MCF 10A (cell line): ENCODE data around the gene NLRP9. TPM values are rescaled to one million over a fixed set of nuclear protein-coding genes. Genes with fewer than 3 reads are reported as not detected.

Experiments used
- BruUV-seq: library from RNA; stranded (reverse); fragments of 400-500 nt; replicated peaks from 2 replicates; lab custom pipeline; 2021; lab: Mats Ljungman, UMichigan
- CTCF ChIA-PET: fragments of 300-600 bp; sonication (Branson Sonifier 250); formaldehyde crosslinking; extraction: SDS; loops from one replicate; lab custom pipeline; 2021; ENCODE audit warnings: antibody characterized with exemption, inconsistent platforms; lab: Yijun Ruan, JAX
- POLR2A ChIA-PET: fragments of 300-600, 350-650 bp; sonication (Branson Sonifier 250); formaldehyde crosslinking; extraction: SDS; loops from one replicate; lab custom pipeline; 2020; ENCODE audit warnings: antibody characterized with exemption, inconsistent platforms; lab: Yijun Ruan, JAX
- DNase-seq: peaks from one replicate; pipeline ENCODE4 v3.0.0-alpha.2; 2018; ENCODE audit not compliant: unreplicated experiment
- H3K27ac Mint-ChIP-seq: one replicate; pipeline ENCODE4 v1.8.0; 2022; ENCODE audit warnings: mild to moderate bottlenecking, low read depth, mixed read lengths; ENCODE audit not compliant: unreplicated experiment
- H3K27me3 Mint-ChIP-seq: one replicate; pipeline ENCODE4 v1.8.0; 2022; ENCODE audit warnings: mixed read lengths; ENCODE audit not compliant: insufficient read depth, unreplicated experiment
- H3K36me3 Mint-ChIP-seq: one replicate; pipeline ENCODE4 v1.8.0; 2022; ENCODE audit warnings: mild to moderate bottlenecking, moderate library complexity, mixed read lengths; ENCODE audit not compliant: insufficient read depth, unreplicated experiment
- H3K4me1 Mint-ChIP-seq: one replicate; pipeline ENCODE4 v1.8.0; 2022; ENCODE audit warnings: mixed read lengths; ENCODE audit not compliant: insufficient read depth, unreplicated experiment
- H3K4me3 Mint-ChIP-seq: one replicate; pipeline ENCODE4 v1.8.0; 2022; ENCODE audit warnings: mild to moderate bottlenecking, moderate library complexity, mixed read lengths; ENCODE audit not compliant: unreplicated experiment
- H3K9me3 Mint-ChIP-seq: one replicate; pipeline ENCODE4 v1.8.0; 2022; ENCODE audit warnings: mixed read lengths; ENCODE audit not compliant: unreplicated experiment
- intact Hi-C: fragments of 100-400 bp; cut with micrococcal nuclease; formaldehyde crosslinking; loops from 2 replicates; pipeline ENCODE4 v1.14.1; 2022
- total RNA-seq: library from RNA; stranded (reverse); gene quantifications from 2 replicates; pipeline ENCODE4 v1.2.3, GENCODE V29; 2022
- TF ChIP-seq, protein P1 (sequence below): fragments of 200-600 bp; IDR thresholded peaks from one replicate; pipeline ENCODE4 v1.8.0; 2022; ENCODE audit warnings: antibody characterized with exemption, mild to moderate bottlenecking; ENCODE audit not compliant: unreplicated experiment

NLRP9 gene
- total RNA-seq, 1 experiment from 2014 or later = not detected

DNA sequence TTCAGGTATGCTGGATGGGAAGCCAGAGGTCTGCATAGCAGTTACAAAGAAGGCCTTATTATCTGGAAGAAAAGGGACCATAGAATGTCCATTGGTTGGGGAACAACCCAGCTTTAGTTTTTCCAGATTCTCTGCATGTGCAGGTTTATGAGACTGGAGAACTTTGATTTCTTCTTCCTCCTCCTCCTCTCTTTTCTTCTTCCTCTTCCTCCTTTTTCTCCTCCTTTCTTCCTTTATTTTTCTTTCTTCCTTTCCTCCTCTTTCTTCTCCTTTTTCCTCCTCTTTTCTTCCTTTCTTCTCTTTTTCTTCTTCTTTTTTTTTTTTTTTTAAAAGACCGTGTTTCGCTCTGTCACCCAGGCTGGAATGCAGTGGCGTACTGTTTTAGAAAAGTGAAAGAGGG is 32.2 kb downstream of the NLRP9 start:
- no peak overlapping the region for H3K4me3 Mint-ChIP-seq
- no peaks in the 10 kb centered on the region for H3K9me3 Mint-ChIP-seq
- TF ChIP-seq, protein P1, sequence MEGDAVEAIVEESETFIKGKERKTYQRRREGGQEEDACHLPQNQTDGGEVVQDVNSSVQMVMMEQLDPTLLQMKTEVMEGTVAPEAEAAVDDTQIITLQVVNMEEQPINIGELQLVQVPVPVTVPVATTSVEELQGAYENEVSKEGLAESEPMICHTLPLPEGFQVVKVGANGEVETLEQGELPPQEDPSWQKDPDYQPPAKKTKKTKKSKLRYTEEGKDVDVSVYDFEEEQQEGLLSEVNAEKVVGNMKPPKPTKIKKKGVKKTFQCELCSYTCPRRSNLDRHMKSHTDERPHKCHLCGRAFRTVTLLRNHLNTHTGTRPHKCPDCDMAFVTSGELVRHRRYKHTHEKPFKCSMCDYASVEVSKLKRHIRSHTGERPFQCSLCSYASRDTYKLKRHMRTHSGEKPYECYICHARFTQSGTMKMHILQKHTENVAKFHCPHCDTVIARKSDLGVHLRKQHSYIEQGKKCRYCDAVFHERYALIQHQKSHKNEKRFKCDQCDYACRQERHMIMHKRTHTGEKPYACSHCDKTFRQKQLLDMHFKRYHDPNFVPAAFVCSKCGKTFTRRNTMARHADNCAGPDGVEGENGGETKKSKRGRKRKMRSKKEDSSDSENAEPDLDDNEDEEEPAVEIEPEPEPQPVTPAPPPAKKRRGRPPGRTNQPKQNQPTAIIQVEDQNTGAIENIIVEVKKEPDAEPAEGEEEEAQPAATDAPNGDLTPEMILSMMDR = no peak
- intact Hi-C loops = no loop called here
- DNase-seq = no peak
- H3K27me3 Mint-ChIP-seq = no peaks in the 10 kb centered on the region
- H3K27ac Mint-ChIP-seq = no peak overlapping the region
- ChIA-PET POLR2A (interaction anchor here (0.6 kb wide), 2 partner anchors 48 to 1734 kb away, joined by 4 to 5 read pairs; no protein-coding TSS in a partner anchor), CTCF (interaction anchor here (0.6 kb wide), 1 partner anchor 1496 kb away, joined by 3 read pairs; no protein-coding TSS in a partner anchor)
- BruUV-seq = no TSS peak
- no peaks in the 10 kb centered on the region for H3K4me1 Mint-ChIP-seq
- peaks cover 12% of the 10 kb centered on the region for H3K36me3 Mint-ChIP-seq

DNA sequence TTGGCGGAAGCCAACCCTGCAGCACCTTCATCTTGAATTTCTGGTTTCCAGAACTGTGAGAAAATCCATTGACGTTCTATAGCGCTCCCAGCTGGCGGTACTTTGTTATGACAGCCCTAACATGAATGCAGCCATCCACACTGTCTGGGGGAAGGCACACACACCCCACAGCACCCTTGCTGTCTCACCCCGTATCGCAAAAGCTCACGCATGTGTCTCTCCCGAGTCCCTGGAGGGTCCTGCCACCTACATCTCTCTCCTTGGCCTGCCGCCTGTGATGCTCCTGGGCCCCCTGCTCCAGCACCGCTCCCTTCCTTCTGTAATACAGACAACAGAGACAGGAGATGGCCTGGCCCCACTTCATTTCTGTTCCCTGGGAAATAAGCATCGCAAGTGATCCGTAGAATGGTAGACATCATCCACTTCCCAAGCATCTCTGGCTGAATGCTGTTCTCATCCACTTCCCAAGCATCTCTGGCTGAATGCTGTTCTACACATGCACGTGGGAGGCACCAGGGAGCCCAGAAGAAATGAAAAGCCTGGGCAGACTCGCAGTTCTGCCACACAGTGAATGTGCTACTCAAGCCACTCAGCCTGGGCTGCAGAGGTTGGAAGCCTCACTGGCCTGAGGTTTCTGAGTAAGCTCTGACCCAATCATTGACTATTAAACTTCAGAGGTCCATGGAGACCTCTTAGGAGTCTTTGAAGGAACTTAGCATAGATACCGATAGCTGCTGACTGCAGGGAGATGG is 33.5 kb downstream of the NLRP9 start:
- intact Hi-C loops = no loop called here
- Mint-ChIP-seq H3K27ac (no peak overlapping the region), H3K36me3 (peaks cover 21% of the 10 kb centered on the region), H3K27me3 (no peaks in the 10 kb centered on the region), H3K4me1 (no peaks in the 10 kb centered on the region), H3K4me3 (no peak overlapping the region), H3K9me3 (no peaks in the 10 kb centered on the region)
- POLR2A ChIA-PET = no interaction called here
- CTCF ChIA-PET = interaction anchor here (0.6 to 1.3 kb wide), 4 partner anchors 9 to 819 kb away, joined by 3 to 4 read pairs (median 4); no protein-coding TSS in a partner anchor
- TF ChIP-seq, protein P1 = peak; percentile 8
- BruUV-seq = no TSS peak
- no peak for DNase-seq

DNA sequence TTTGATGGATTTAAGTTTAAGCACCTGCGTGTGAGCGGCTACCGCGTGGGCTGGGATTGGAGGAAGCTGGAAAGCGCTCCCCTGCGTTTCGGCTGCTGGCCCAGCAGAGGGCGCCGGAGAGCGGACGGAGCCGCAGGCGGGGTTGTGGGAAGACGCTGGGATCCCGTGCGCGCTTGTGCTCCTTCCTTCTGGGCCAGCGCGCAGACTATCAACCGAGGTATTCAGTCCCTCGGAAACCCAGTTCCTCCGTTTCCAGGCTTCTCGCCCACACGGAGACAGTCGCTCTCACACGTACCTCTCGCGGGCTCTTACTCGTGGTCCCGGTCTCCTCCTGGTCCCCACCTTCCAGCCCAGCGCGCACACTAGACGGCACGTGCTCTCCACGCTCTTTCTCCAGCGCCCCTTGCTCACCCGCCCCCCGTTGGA is 34.4 kb downstream of the NLRP9 start:
- Mint-ChIP-seq H3K4me1 (no peaks in the 10 kb centered on the region), H3K27me3 (no peaks in the 10 kb centered on the region), H3K9me3 (no peaks in the 10 kb centered on the region), H3K4me3 (no peak overlapping the region), H3K27ac (no peak overlapping the region), H3K36me3 (peaks cover 26% of the 10 kb centered on the region)
- ChIA-PET CTCF (interaction anchor here (0.5 to 0.8 kb wide), 3 partner anchors 12 to 986 kb away, joined by 3 to 4 read pairs (median 3); no protein-coding TSS in a partner anchor), POLR2A (no interaction called here)
- TF ChIP-seq, protein P1 = peak; percentile 62
- no peak for DNase-seq
- intact Hi-C loops = no loop called here
- BruUV-seq = no TSS peak

DNA sequence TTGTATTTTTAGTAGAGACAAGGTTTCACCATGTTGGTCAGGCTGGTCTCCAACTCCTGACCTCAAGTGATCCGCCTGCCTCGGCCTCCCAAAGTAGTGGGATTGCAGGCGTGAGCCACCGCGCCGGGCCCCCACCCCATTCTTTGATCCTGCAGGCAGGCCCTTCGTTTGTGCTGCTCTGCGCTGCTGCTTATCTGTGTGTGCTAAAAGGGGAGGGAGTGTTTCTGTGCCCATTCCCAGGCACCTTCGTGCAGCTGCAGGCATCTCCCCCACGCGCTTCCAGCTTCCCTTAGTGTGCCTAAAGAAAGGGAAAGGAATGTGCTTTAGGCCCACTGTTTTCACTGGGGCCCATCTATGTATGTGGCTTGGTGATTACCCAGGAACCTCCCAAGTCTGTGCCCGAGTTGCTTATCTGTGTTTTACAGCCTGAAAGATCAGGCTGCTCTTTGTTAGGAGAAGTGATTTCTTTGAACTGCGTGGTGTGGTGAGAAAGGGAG is 36.0 kb downstream of the NLRP9 start:
- Mint-ChIP-seq H3K27me3 (no peaks in the 10 kb centered on the region), H3K27ac (no peak overlapping the region), H3K36me3 (peaks cover 42% of the 10 kb centered on the region), H3K9me3 (no peaks in the 10 kb centered on the region), H3K4me1 (no peaks in the 10 kb centered on the region), H3K4me3 (no peak overlapping the region)
- intact Hi-C loops = no loop called here
- DNase-seq = no peak
- BruUV-seq = no TSS peak
- ChIA-PET CTCF (interaction anchor here (0.6 to 1.0 kb wide), 4 partner anchors 7 to 1362 kb away, joined by 3 to 6 read pairs (median 4); no protein-coding TSS in a partner anchor), POLR2A (interaction anchor here (0.6 kb wide), 1 partner anchor 1512 kb away, joined by 3 read pairs; no protein-coding TSS in a partner anchor)
- TF ChIP-seq, protein P1 = no peak
